PFSK-1 (cell line): ENCODE results near the gene ZBED4.

Source experiments
- REST ChIP-seq, 2 experiments: IDR thresholded peaks; 2 replicates each; pipeline versions ENCODE4 v1.6.1 to v1.8.0; 2011 to 2012; ENCODE audit warnings: low read depth in 2 of 2, low read length in 2 of 2, control low read depth in 1 of 2, inconsistent platforms in 1 of 2, mild to moderate bottlenecking in 1 of 2, moderate library complexity in 1 of 2; ENCODE audit not compliant: insufficient read depth in 1 of 2
- TAF1 ChIP-seq: IDR thresholded peaks from 2 replicates; pipeline ENCODE4 v1.6.1; 2012; ENCODE audit warnings: low read length, control low read depth, borderline replicate concordance; ENCODE audit not compliant: insufficient read depth

GRCh38 chr22:49850021-49850911, 3.4 kb upstream of the ZBED4 start:
- no peak for TF ChIP-seq TAF1
- TF ChIP-seq REST (IDR thresholded peaks at IDR 0.05; ENCODE audit: insufficient read depth in 1 of 2, low read depth in 2 of 2, low read length in 2 of 2), result no peak
